CD4-positive, alpha-beta memory T cell (primary cell): Measurements from ENCODE around the gene HTR3B. TPM values are rescaled to one million over a fixed set of nuclear protein-coding genes. Genes with fewer than 3 reads are reported as not detected.
A peak's percentile ranks its signal among the peaks of the same experiment; 100 is the strongest.

ENCODE experiments used
- CTCF ChIA-PET: fragments of 350-600 bp; sonication (Branson Sonifier 250); formaldehyde crosslinking; loops from one replicate; lab custom pipeline; 2021; ENCODE audit warnings: inconsistent platforms; ENCODE audit not compliant: partially characterized antibody; lab: Charles Lee
- POLR2A ChIA-PET: fragments of 350-600 bp; sonication (Branson Sonifier 250); formaldehyde crosslinking; loops from one replicate; lab custom pipeline; 2021; ENCODE audit not compliant: partially characterized antibody; lab: Charles Lee
- DNase-seq, 5 donors: peaks; one replicate each; pipeline versions ENCODE4 v3.0.0 to v3.0.0-alpha.2; 2020 to 2022; ENCODE audit warnings: mixed read lengths in 1 of 5
- H3K27ac ChIP-seq: one replicate; pipeline ENCODE4 v1.7.0; 2013; ENCODE audit warnings: low read depth, low read length
- H3K27me3 ChIP-seq: 2 replicates; pipeline ENCODE4 v1.7.0; 2013; ENCODE audit warnings: mild to moderate bottlenecking, low read length, moderate library complexity; ENCODE audit not compliant: insufficient read depth
- H3K36me3 ChIP-seq: 2 replicates; pipeline ENCODE4 v1.7.0; 2013; ENCODE audit warnings: mild to moderate bottlenecking, low read length, moderate library complexity; ENCODE audit not compliant: insufficient read depth
- H3K4me1 ChIP-seq: 2 replicates; pipeline ENCODE4 v1.7.0; 2013; ENCODE audit warnings: mild to moderate bottlenecking, low read length, moderate library complexity; ENCODE audit not compliant: insufficient read depth
- H3K4me3 ChIP-seq, 2 donors: one replicate each; pipeline ENCODE4 v1.7.0; 2013; ENCODE audit warnings: low read length in 2 of 2, mild to moderate bottlenecking in 1 of 2
- H3K9me3 ChIP-seq, 2 donors: one replicate each; pipeline ENCODE4 v1.7.0; 2013; ENCODE audit warnings: low read length in 2 of 2, control low read depth in 1 of 2; ENCODE audit not compliant: control insufficient read depth in 1 of 2
- H3K27ac Mint-ChIP-seq, 7 donors: one replicate each; pipeline ENCODE4 v1.8.0; 2020 to 2021; ENCODE audit warnings: mixed read lengths in 7 of 7, mild to moderate bottlenecking in 6 of 7, inconsistent platforms in 3 of 7, moderate library complexity in 3 of 7
- H3K27me3 Mint-ChIP-seq, 2 donors: one replicate each; pipeline ENCODE4 v1.8.0; 2020 to 2021; ENCODE audit warnings: mixed read lengths in 2 of 2
- H3K36me3 Mint-ChIP-seq, 2 donors: one replicate each; pipeline ENCODE4 v1.8.0; 2020 to 2021; ENCODE audit warnings: mixed read lengths in 2 of 2, inconsistent platforms in 1 of 2, mild to moderate bottlenecking in 1 of 2
- H3K4me1 Mint-ChIP-seq, 4 donors: one replicate each; pipeline ENCODE4 v1.8.0; 2020 to 2021; ENCODE audit warnings: mixed read lengths in 4 of 4, mild to moderate bottlenecking in 1 of 4
- H3K4me3 Mint-ChIP-seq, 8 donors: one replicate each; pipeline ENCODE4 v1.8.0; 2020 to 2021; ENCODE audit warnings: mixed read lengths in 8 of 8, mild to moderate bottlenecking in 7 of 8, moderate library complexity in 6 of 8, inconsistent platforms in 3 of 8
- H3K9me3 Mint-ChIP-seq, 8 donors: one replicate each; pipeline ENCODE4 v1.8.0; 2020 to 2021; ENCODE audit warnings: mixed read lengths in 8 of 8, mild to moderate bottlenecking in 5 of 8, inconsistent platforms in 3 of 8, moderate library complexity in 1 of 8
- intact Hi-C: fragments of 100-400 bp; cut with micrococcal nuclease; formaldehyde crosslinking; loops from one replicate; pipeline ENCODE4 v1.15.1; 2023
- polyA plus RNA-seq, 2 donors: library from polyadenylated mRNA; unstranded; fragments of 300-500 nt; fragmentation: Illumina TruSeq; gene quantifications; one replicate each; pipeline ENCODE4 v1.2.3, GENCODE V29; 2021
- total RNA-seq, 2 experiments: library from RNA; stranded (reverse); gene quantifications; one replicate each; pipeline ENCODE4 v1.2.3, GENCODE V29; 2021

HTR3B gene
- total and polyA plus RNA-seq, 4 experiments from 2014 or later = not detected

DNA sequence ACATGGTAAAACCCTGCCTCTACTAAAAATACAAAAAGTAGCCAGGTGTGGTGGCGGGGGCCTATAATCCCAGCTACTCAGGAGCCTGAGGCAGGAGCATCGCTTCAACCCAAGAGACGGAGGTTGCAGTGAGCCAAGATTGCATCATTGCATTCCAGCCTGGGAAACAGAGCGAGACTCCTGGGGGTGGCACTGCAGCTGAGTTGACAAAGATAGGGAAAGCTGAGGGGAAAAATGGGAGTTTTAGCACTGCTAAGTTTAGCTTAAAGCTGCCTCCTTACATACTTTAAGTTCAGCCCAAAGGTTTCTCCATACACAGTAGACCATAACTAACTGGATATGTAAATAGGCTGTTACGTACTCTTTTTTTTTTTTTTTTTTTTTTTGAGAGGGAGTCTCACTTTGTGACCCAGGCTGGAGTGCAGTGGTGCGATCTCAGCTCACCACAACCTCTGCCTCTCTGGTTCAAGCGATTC is 20.2 kb upstream of the HTR3B start:
- H3K27ac ChIP-seq = no peak overlapping the region
- H3K27me3 Mint-ChIP-seq = no peaks in the 10 kb centered on the region
- peaks cover 0 to 1% (median 0%) of the 10 kb centered on the region in 4 donors for H3K4me1 Mint-ChIP-seq
- H3K36me3 Mint-ChIP-seq = no peaks in the 10 kb centered on the region
- ChIA-PET POLR2A (no interaction called here), CTCF (interaction anchor here (1.2 to 1.3 kb wide), 4 partner anchors 15 to 376 kb away, joined by 3 to 4 read pairs (median 3); no protein-coding TSS in a partner anchor)
- H3K36me3 ChIP-seq = no peaks in the 10 kb centered on the region
- no peaks in the 10 kb centered on the region for H3K9me3 Mint-ChIP-seq
- no peaks in the 10 kb centered on the region for H3K4me1 ChIP-seq
- H3K27me3 ChIP-seq = no peaks in the 10 kb centered on the region
- intact Hi-C loops = no loop called here
- no peak overlapping the region for H3K4me3 Mint-ChIP-seq
- no peak overlapping the region for H3K4me3 ChIP-seq
- no peaks in the 10 kb centered on the region for H3K9me3 ChIP-seq
- no peak for DNase-seq
- H3K27ac Mint-ChIP-seq = no peak overlapping the region

DNA sequence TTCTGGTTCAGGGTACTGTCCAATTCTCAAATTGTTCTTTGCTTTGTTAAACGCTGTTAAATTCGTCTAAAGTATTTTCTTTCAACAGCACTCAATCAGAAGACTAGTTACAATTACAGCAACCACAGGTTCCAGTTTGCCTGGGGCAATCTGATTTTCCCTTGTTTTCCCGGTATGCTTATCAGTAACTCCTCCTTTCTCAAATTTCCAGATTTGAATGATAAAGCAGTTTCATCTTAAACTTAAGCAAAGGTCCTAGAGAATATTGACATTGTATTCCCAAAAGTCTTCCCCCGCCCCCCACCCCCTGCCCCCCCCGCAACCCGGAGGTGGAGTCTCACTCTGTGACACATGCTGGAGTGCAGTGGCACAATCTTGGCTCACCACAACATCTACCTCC is 18.7 kb upstream of the HTR3B start:
- H3K9me3 ChIP-seq = no peaks in the 10 kb centered on the region
- H3K27ac Mint-ChIP-seq = no peak overlapping the region
- H3K27ac ChIP-seq = no peak overlapping the region
- no peaks in the 10 kb centered on the region for H3K27me3 Mint-ChIP-seq
- no peaks in the 10 kb centered on the region for H3K4me1 ChIP-seq
- H3K4me3 Mint-ChIP-seq = no peak overlapping the region
- intact Hi-C loops = no loop called here
- no peaks in the 10 kb centered on the region for H3K4me1 Mint-ChIP-seq
- CTCF ChIA-PET = interaction anchor here (1.7 kb wide), 1 partner anchor 377 kb away, joined by 3 read pairs; no protein-coding TSS in a partner anchor
- H3K4me3 ChIP-seq = no peak overlapping the region
- H3K36me3 ChIP-seq = no peaks in the 10 kb centered on the region
- POLR2A ChIA-PET = no interaction called here
- no peaks in the 10 kb centered on the region for H3K36me3 Mint-ChIP-seq
- H3K27me3 ChIP-seq = no peaks in the 10 kb centered on the region
- no peak for DNase-seq
- H3K9me3 Mint-ChIP-seq = no peaks in the 10 kb centered on the region

DNA sequence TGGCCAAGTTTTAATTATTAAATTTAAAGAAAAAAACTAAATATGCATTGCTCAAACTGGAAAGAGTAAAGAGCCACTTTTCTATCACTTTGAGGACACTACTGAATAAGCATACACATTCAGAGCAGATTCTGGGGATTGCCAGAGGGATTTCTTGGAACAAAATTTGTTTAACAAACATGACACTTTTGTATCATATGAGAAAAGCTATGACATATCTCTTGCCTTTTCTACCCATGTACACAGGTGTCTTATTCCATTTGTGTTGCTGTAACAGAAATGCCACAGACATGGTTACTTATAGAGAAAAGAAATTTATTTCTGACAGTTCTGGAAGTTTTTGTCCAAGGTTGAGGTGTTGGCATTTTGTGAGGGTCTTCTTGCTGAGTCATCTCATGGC is 15.7 kb upstream of the HTR3B start:
- no peak for DNase-seq
- Mint-ChIP-seq H3K4me1 (no peaks in the 10 kb centered on the region), H3K27me3 (no peaks in the 10 kb centered on the region), H3K27ac (no peak overlapping the region), H3K36me3 (no peaks in the 10 kb centered on the region), H3K9me3 (no peaks in the 10 kb centered on the region), H3K4me3 (no peak overlapping the region)
- CTCF ChIA-PET = no interaction called here
- H3K27ac ChIP-seq = no peak overlapping the region
- H3K4me3 ChIP-seq = no peak overlapping the region
- POLR2A ChIA-PET = no interaction called here
- H3K27me3 ChIP-seq = no peaks in the 10 kb centered on the region
- H3K4me1 ChIP-seq = no peaks in the 10 kb centered on the region
- H3K36me3 ChIP-seq = no peaks in the 10 kb centered on the region
- intact Hi-C loops = no loop called here
- no peaks in the 10 kb centered on the region for H3K9me3 ChIP-seq

DNA sequence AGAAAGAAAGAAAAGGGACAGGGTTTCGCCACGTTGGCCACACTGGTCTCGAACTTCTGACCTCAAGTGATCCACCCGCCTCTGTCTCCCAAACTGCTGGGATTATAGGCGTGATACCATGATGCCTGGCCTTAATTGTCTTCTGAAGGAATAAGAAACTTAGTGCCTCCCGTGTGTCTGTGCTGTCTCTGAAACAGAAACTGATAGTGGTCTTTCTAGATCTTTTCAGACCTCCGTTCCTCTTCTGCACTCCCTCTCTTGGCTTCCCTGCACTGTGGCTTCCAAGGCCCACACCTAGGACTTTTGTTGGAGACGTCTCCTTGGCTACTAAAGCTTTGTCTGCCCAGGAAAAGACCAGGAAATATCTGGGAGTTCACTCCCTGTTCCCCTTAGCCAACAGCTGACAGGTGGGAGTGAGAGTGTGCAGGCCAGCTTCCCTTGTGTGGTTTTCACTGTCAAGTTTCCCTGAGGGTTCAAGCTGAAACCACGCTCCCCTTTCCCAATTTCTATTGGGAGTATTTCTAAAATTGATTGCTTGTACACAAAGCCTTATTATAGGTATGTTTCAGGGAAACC is 10.1 kb upstream of the HTR3B start:
- Mint-ChIP-seq H3K27me3 (no peaks in the 10 kb centered on the region), H3K9me3 (no peaks in the 10 kb centered on the region), H3K36me3 (no peaks in the 10 kb centered on the region), H3K4me1 (peaks cover 0 to 2% (median 0%) of the 10 kb centered on the region in 4 donors), H3K27ac (no peak overlapping the region), H3K4me3 (no peak overlapping the region)
- POLR2A ChIA-PET = no interaction called here
- Histone ChIP-seq H3K36me3 (no peaks in the 10 kb centered on the region), H3K4me3 (no peak overlapping the region), H3K9me3 (no peaks in the 10 kb centered on the region), H3K27me3 (no peaks in the 10 kb centered on the region), H3K27ac (no peak overlapping the region), H3K4me1 (no peaks in the 10 kb centered on the region)
- intact Hi-C loops = no loop called here
- CTCF ChIA-PET = interaction anchor here (1.5 to 11.9 kb wide), 3 partner anchors 11 to 367 kb away, joined by 3 to 315 read pairs (median 45); partner anchors contain the start of gene HTR3B
- no peak for DNase-seq

DNA sequence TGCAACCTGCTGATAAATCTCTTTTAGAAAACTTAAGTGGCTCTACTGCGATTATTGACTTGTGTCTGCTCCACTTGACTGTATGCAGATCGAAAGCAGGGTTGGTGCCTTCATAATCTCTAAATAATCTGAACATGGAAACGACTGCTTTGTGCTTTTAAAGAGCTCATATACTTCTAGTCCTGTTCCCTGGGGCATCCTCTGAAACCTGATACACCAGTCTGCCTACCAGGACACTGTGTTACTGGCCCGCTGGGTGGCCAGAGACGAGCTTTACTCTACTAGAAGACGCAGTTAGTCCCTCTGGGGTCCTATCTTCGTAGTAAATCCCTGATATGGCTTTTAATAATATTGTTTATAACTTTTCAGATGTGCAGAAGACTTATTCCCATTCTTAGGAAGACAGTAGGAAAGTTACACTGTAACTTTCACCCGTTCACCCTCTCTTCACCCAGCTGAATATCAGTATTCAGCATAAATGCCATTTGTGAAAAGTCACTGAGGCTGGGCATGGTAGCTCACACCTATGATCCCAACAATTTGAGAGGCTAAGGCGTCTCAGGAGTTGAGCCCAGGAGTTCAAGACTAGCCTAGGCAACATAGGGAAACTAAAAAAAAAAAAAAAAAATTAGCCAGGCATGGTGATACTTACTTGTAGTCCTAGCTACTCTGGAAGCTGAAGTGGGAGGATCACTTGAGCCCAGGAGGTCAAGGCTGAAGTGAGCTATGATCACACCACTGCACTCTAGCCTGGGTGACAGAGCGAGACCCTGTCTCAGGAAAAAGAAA is 9.0 kb upstream of the HTR3B start:
- H3K27ac Mint-ChIP-seq = no peak overlapping the region
- ChIA-PET CTCF (interaction anchor here (0.7 to 11.9 kb wide), 26 partner anchors 11 to 589 kb away, joined by 3 to 315 read pairs (median 4); partner anchors contain the start of gene HTR3B), POLR2A (interaction anchor here (0.9 to 2.1 kb wide), 3 partner anchors 271 to 367 kb away, joined by 4 to 8 read pairs (median 4); no protein-coding TSS in a partner anchor)
- H3K27ac ChIP-seq = no peak overlapping the region
- no peak overlapping the region for H3K4me3 Mint-ChIP-seq
- no peaks in the 10 kb centered on the region for H3K9me3 Mint-ChIP-seq
- H3K36me3 Mint-ChIP-seq = no peaks in the 10 kb centered on the region
- no peaks in the 10 kb centered on the region for H3K4me1 ChIP-seq
- H3K27me3 Mint-ChIP-seq = peaks cover 0 to under 1% of the 10 kb centered on the region in 2 donors
- H3K27me3 ChIP-seq = no peaks in the 10 kb centered on the region
- H3K4me1 Mint-ChIP-seq = peaks cover 0 to 2% (median 0%) of the 10 kb centered on the region in 4 donors
- no peak for DNase-seq
- H3K36me3 ChIP-seq = no peaks in the 10 kb centered on the region
- no peak overlapping the region for H3K4me3 ChIP-seq
- intact Hi-C loops = loop anchor here (1.0 to 5.0 kb wide), 4 partner anchors 97 to 366 kb away; no protein-coding TSS in a partner anchor
- no peaks in the 10 kb centered on the region for H3K9me3 ChIP-seq

DNA sequence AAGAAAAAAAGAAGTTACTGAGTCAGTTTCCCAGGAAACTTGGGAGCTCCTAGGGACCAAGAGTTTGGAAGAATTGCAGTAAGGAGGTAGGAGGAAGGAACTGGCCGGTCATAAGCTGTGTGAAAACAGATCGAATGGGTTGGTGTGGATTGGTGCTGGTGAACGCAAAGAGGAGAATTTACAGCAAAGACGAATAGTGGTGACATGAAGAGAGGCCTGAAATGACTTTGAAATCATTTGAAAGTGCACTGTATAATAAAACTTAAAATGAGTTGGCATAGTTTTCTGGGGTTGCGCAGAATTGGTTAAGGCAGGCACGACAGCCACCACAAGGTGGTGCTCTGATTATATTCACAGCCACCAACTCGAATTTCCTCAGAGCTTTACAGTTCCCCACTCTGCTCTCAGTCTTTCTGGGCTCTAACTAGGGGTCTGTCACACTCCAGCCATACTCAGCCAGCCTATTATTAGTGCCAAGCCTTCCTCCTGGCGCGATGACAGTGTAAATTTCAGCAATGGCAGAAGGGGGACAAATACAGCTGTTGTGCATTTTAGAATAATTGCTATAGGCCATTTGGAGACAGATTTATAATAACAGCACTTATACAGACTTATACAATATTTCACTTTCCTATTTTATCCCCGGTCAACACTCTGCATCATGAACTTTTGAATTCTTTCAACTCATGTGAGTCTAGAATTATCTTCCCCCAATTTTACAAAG is 8.3 kb upstream of the HTR3B start:
- intact Hi-C loops = loop anchor here (1.0 to 5.0 kb wide), 4 partner anchors 96 to 365 kb away; no protein-coding TSS in a partner anchor
- POLR2A ChIA-PET = interaction anchor here (1.3 to 2.1 kb wide), 2 partner anchors 364 to 367 kb away, joined by 4 to 8 read pairs; no protein-coding TSS in a partner anchor

More for the DNA sequence above, 8.3 kb upstream of the HTR3B start:
- Mint-ChIP-seq H3K36me3 (no peaks in the 10 kb centered on the region), H3K4me1 (peaks cover 0 to 2% (median 0%) of the 10 kb centered on the region in 4 donors), H3K27ac (no peak overlapping the region), H3K9me3 (no peaks in the 10 kb centered on the region), H3K4me3 (no peak overlapping the region), H3K27me3 (peaks cover 0 to 1% of the 10 kb centered on the region in 2 donors)
- Histone ChIP-seq H3K27ac (no peak overlapping the region), H3K4me3 (no peak overlapping the region), H3K9me3 (no peaks in the 10 kb centered on the region), H3K27me3 (no peaks in the 10 kb centered on the region), H3K36me3 (no peaks in the 10 kb centered on the region), H3K4me1 (no peaks in the 10 kb centered on the region)
- CTCF ChIA-PET = interaction anchor here (0.6 to 11.9 kb wide), 25 partner anchors 10 to 590 kb away, joined by 3 to 315 read pairs (median 4); partner anchors contain the start of gene HTR3B
- DNase-seq = peak in 3 of 5 donors; percentile 26 to 42 (median 39)
